AG04450 (cell line): ENCODE data around the gene LRPAP1. TPM values are rescaled to one million over a fixed set of nuclear protein-coding genes. Genes with fewer than 3 reads are reported as not detected.

Experiments
- CTCF ChIA-PET: fragments of 300-600, 350-600 bp; formaldehyde crosslinking; extraction: SDS; loops from one replicate; lab custom pipeline; 2022; ENCODE audit warnings: antibody characterized with exemption, inconsistent platforms; lab: Charles Lee
- POLR2A ChIA-PET: fragments of 350-600 bp; formaldehyde crosslinking; extraction: SDS; loops from one replicate; lab custom pipeline; 2021; ENCODE audit warnings: antibody characterized with exemption, inconsistent platforms; lab: Yijun Ruan, JAX
- DNase-seq: peaks from one replicate; pipeline ENCODE4 v3.0.0-alpha.2; 2011; ENCODE audit warnings: low read depth, low spot score
- H3K27ac ChIP-seq: one replicate; pipeline ENCODE4 v1.5.1; 2012; ENCODE audit warnings: low read depth, low read length, control low read depth
- H3K27me3 ChIP-seq: one replicate; pipeline ENCODE4 v1.6.0; 2012; ENCODE audit warnings: low read length; ENCODE audit not compliant: control insufficient read depth, insufficient read depth
- H3K4me3 ChIP-seq: 2 replicates; pipeline ENCODE4 v1.5.1; 2011; ENCODE audit warnings: mild to moderate bottlenecking, low read depth, low read length, control low read depth
- H3K9me3 ChIP-seq: 2 replicates; pipeline ENCODE4 v1.5.1; 2012; ENCODE audit warnings: low read length; ENCODE audit not compliant: control insufficient read depth, insufficient read depth
- CTCF ChIP-seq: IDR thresholded peaks from 2 replicates; pipeline ENCODE4 v1.5.1; 2011; ENCODE audit warnings: low read depth, low read length, control low read depth, inconsistent platforms
- polyA plus RNA-seq: library from polyadenylated mRNA; depleted of rRNA; stranded (reverse); fragments of >200 nt; gene quantifications from 2 replicates; pipeline ENCODE4 v1.2.3, GENCODE V29; 2011

LRPAP1 gene
- polyA plus RNA-seq, 1 experiment = 150 TPM

- Histone ChIP-seq H3K4me3 (no peak overlapping the region), H3K9me3 (peaks cover 6% of the 10 kb centered on the region), H3K27ac (no peak overlapping the region), H3K27me3 (peaks cover 20% of the 10 kb centered on the region)
- no peak for DNase-seq
- POLR2A ChIA-PET = no interaction called here
- CTCF ChIA-PET = no interaction called here
- TF ChIP-seq CTCF = no peak
These were observed 58.9 kb downstream of the LRPAP1 start for GRCh38 chr4:3473181-3473950.

- no peak overlapping the region for H3K4me3 ChIP-seq
- POLR2A ChIA-PET = no interaction called here
- TF ChIP-seq CTCF = no peak
- peaks cover 12% of the 10 kb centered on the region for H3K9me3 ChIP-seq
- DNase-seq = no peak
- H3K27ac ChIP-seq = no peak overlapping the region
- CTCF ChIA-PET = interaction anchor here (2.9 kb wide), 1 partner anchor 7 kb away, joined by 25 read pairs; no protein-coding TSS in a partner anchor
- H3K27me3 ChIP-seq = peaks cover 19% of the 10 kb centered on the region
These were observed 59.6 kb downstream of the LRPAP1 start for GRCh38 chr4:3472411-3473141.

GRCh38 chr4:3471886-3472285, 60.3 kb downstream of the LRPAP1 start:
- no peak for TF ChIP-seq CTCF
- ChIA-PET CTCF (interaction anchor here (2.9 kb wide), 1 partner anchor 8 kb away, joined by 25 read pairs; no protein-coding TSS in a partner anchor), POLR2A (no interaction called here)
- H3K4me3 ChIP-seq = no peak overlapping the region
- H3K27me3 ChIP-seq = peaks cover 19% of the 10 kb centered on the region
- no peak for DNase-seq
- no peak overlapping the region for H3K27ac ChIP-seq
- H3K9me3 ChIP-seq = peaks cover 14% of the 10 kb centered on the region

GRCh38 chr4:3471098-3471760, 61.0 kb downstream of the LRPAP1 start:
- CTCF ChIA-PET = interaction anchor here (2.9 kb wide), 1 partner anchor 9 kb away, joined by 25 read pairs; no protein-coding TSS in a partner anchor
- no peak overlapping the region for H3K27ac ChIP-seq
- POLR2A ChIA-PET = no interaction called here

More at GRCh38 chr4:3471098-3471760, 61.0 kb downstream of the LRPAP1 start:
- Histone ChIP-seq H3K27me3 (peaks cover 19% of the 10 kb centered on the region), H3K9me3 (peaks cover 14% of the 10 kb centered on the region), H3K4me3 (no peak overlapping the region)
- no peak for DNase-seq
- no peak for TF ChIP-seq CTCF
